ENCODE results near the gene ZNF423.

The ZNF423 gene

GRCh38 chr16:49637511-49637910 is 218.4 kb downstream of the ZNF423 start:
- DNase-seq: no peak

GRCh38 chr16:49636608-49637007 is 219.3 kb downstream of the ZNF423 start:
- DNase-seq: no peak

GRCh38 chr16:49635591-49636581 is 220.0 kb downstream of the ZNF423 start:
- no peak for DNase-seq

GRCh38 chr16:49635009-49635350 is 220.9 kb downstream of the ZNF423 start:
- DNase-seq: peak; percentile 18

- peak; percentile 9 for DNase-seq
Measured at GRCh38 chr16:49634235-49635008, 221.5 kb downstream of the ZNF423 start.

GRCh38 chr16:49632795-49633184 is 223.1 kb downstream of the ZNF423 start:
- DNase-seq: peak; percentile 37

GRCh38 chr16:49632086-49632794 is 223.7 kb downstream of the ZNF423 start:
- DNase-seq: peak; percentile 26

- peak; percentile 37 for DNase-seq
Measured at GRCh38 chr16:49631187-49632041, 224.5 kb downstream of the ZNF423 start.

GRCh38 chr16:49630783-49631182 is 225.1 kb downstream of the ZNF423 start:
- DNase-seq: peak; percentile 29

GRCh38 chr16:49629851-49630250 is 226.1 kb downstream of the ZNF423 start:
- peak; percentile 14 for DNase-seq

- peak; percentile 6 for DNase-seq
Measured at GRCh38 chr16:49628148-49628547, 227.8 kb downstream of the ZNF423 start.

GRCh38 chr16:49625311-49626065 is 230.4 kb downstream of the ZNF423 start:
- DNase-seq: peak; percentile 22

GRCh38 chr16:49623501-49624266 is 232.2 kb downstream of the ZNF423 start:
- peak; percentile 37 for DNase-seq

- DNase-seq: peak; percentile 24
Measured at GRCh38 chr16:49622421-49623402, 233.2 kb downstream of the ZNF423 start.

GRCh38 chr16:49622084-49622390 is 233.9 kb downstream of the ZNF423 start:
- DNase-seq: no peak

- DNase-seq: peak; percentile 46
Measured at GRCh38 chr16:49621241-49622083, 234.4 kb downstream of the ZNF423 start.

- DNase-seq: peak; percentile 52
Measured at GRCh38 chr16:49620869-49621240, 235.1 kb downstream of the ZNF423 start.

- peak; percentile 84 for DNase-seq
Measured at GRCh38 chr16:49620158-49620868, 235.6 kb downstream of the ZNF423 start.

All from islet precursor cell (in vitro differentiated cells).